ENCODE measurements around the gene CNTNAP2. TPM values are rescaled to one million over a fixed set of nuclear protein-coding genes. Genes with fewer than 3 reads are reported as not detected.

Gene CNTNAP2
- total RNA-seq, 1 donor from 2014 or later: 4.2 TPM

DNA sequence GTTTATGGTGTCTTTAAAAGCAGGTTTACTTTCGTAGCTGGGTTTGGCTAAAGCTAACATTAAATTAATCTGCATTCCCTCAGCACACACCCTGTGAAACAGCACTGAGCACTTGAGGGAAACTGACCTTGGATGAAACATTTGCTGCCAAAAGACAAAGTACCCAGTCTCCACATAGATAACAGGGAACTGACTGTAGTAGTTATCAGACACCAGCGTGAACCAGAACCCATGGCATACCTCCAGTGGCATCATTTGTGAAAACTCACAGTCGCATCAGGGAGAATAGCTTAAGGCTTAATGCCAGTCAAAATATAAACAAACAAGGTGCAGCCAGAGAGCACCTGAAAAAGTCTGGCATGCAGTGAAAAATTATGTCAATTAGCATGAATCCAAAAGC is 2116.2 kb downstream of the CNTNAP2 start:
- H3K36me3 Mint-ChIP-seq: no peaks in the 10 kb centered on the region
- H3K4me1 Mint-ChIP-seq: no peaks in the 10 kb centered on the region
- no peak overlapping the region for H3K27ac Mint-ChIP-seq
- peaks cover 13% of the 10 kb centered on the region for H3K9me3 Mint-ChIP-seq
- TF ChIP-seq, protein P1, sequence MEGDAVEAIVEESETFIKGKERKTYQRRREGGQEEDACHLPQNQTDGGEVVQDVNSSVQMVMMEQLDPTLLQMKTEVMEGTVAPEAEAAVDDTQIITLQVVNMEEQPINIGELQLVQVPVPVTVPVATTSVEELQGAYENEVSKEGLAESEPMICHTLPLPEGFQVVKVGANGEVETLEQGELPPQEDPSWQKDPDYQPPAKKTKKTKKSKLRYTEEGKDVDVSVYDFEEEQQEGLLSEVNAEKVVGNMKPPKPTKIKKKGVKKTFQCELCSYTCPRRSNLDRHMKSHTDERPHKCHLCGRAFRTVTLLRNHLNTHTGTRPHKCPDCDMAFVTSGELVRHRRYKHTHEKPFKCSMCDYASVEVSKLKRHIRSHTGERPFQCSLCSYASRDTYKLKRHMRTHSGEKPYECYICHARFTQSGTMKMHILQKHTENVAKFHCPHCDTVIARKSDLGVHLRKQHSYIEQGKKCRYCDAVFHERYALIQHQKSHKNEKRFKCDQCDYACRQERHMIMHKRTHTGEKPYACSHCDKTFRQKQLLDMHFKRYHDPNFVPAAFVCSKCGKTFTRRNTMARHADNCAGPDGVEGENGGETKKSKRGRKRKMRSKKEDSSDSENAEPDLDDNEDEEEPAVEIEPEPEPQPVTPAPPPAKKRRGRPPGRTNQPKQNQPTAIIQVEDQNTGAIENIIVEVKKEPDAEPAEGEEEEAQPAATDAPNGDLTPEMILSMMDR (IDR thresholded peaks at IDR 0.05; ENCODE audit: unreplicated experiment): no peak
- no peak overlapping the region for H3K4me3 Mint-ChIP-seq
- peaks cover 3% of the 10 kb centered on the region for H3K27me3 Mint-ChIP-seq (ENCODE audit: low read depth)
- no peak for DNase-seq (ENCODE audit: low spot score in 2 of 2, unreplicated experiment in 2 of 2)

DNA sequence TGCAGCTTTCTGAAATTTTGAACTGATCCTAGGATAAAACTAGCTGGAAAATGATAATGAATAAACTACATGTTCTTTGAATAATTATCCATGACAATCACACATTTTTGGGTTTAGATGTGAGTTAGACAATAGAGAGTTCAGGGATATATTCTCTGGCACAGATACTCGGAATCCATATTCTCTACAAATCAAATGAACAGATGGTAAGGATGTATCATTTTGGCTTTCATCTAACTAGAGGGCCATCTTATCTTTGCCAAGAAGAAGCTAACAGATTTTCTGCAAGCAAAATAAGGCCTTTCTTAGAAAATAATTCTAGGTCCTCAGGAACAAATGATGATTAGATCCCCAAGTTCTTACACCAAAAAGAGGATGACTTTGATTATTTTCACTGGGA is 2118.1 kb downstream of the CNTNAP2 start:
- no peak for DNase-seq (ENCODE audit: low spot score in 2 of 2, unreplicated experiment in 2 of 2)
- Mint-ChIP-seq H3K27me3 (ENCODE audit: low read depth) (peaks cover 3% of the 10 kb centered on the region), H3K9me3 (peaks cover 13% of the 10 kb centered on the region), H3K27ac (no peak overlapping the region), H3K36me3 (no peaks in the 10 kb centered on the region), H3K4me1 (peaks cover 6% of the 10 kb centered on the region), H3K4me3 (no peak overlapping the region)
- TF ChIP-seq, protein P1 (IDR thresholded peaks at IDR 0.05; ENCODE audit: unreplicated experiment): no peak

DNA sequence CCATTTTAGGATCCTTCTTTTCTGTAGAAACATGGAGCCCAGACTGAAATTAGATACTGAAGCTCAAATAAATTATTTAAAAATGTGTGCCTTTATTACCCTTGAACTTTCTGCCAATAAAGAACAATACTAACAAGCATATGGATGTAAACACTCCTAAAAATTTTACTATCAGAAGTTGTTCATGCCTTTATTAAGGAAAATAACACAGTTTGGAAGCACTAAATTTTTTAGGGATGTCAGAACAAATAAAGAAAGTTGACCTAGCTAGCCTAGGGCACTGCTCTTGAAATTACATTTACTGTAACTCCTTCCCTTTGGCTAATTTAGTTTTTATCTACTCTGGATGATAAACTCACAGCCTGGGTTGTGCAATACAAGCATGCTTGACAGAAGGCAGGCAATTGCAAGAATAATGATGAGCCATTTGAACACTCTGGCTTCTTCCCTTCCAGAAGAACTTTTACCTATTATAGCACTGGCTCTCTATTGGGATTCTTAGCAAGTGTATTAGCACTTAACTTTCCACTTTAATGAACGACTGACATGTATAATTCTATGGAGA is 2122.2 kb downstream of the CNTNAP2 start:
- Mint-ChIP-seq H3K27ac (no peak overlapping the region), H3K4me1 (peaks cover 22% of the 10 kb centered on the region), H3K4me3 (no peak overlapping the region), H3K36me3 (no peaks in the 10 kb centered on the region), H3K27me3 (ENCODE audit: low read depth) (peaks cover 6% of the 10 kb centered on the region), H3K9me3 (peaks cover 13% of the 10 kb centered on the region)
- TF ChIP-seq, protein P1 (IDR thresholded peaks at IDR 0.05; ENCODE audit: unreplicated experiment): no peak
- no peak for DNase-seq (ENCODE audit: low spot score in 2 of 2, unreplicated experiment in 2 of 2)

DNA sequence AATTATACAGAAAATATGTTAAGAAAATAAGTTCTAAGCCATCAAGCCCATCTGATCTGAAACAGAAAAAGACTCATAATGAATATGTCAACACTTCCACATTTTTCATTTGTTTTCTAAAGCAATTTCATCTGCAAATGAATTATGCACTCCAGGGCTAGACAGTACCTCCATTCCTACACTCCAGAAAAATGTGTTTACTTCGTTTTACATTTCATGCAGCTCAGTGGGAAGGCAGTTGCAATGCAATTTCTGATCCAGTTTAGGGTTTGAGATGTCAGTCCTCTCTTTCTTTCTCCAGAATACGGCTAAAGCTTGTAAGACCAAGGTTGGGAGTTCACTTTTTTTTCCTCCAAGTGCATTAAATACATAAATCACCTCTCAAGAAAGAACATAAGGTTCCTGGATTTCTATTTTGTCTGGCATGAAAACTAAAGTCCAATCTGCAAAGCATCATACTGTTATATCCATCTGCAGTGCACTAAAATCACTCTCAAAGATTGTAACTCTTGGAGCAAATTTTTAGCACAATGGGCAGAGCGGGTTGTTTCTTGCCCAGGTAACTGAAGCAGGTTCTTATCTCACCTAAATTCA is 2125.2 kb downstream of the CNTNAP2 start:
- Mint-ChIP-seq H3K27me3 (ENCODE audit: low read depth) (peaks cover 8% of the 10 kb centered on the region), H3K4me3 (peak overlapping the region; percentile 13), H3K9me3 (peaks cover 5% of the 10 kb centered on the region), H3K27ac (no peak overlapping the region), H3K4me1 (peaks cover 26% of the 10 kb centered on the region), H3K36me3 (no peaks in the 10 kb centered on the region)
- TF ChIP-seq, protein P1 (IDR thresholded peaks at IDR 0.05; ENCODE audit: unreplicated experiment): no peak
- DNase-seq (ENCODE audit: low spot score in 2 of 2, unreplicated experiment in 2 of 2): no peak

DNA sequence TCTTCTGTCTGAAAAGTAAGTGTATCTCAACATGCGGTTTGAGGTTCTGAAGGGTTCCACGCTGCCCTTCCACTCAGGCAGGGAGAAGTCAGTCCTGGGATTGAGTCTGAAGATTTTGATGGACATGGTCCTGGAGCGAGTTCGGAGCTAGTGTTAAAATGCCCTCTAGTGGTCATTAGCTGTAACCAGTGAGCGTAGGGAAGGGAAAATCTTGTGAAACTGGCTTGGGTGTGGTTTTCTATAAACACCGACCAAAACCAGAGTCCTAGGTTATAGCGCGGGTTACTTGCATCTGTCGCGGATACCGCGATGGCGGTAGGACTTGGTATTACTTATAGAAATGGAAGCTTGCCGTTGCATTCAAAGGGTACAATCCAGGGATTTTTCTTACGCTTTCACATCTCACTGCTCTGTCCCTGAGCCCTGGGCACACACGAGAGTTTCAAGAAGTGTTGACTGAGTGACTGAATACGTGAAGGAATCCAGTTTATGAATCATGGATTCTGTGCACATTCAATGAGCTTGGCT is 2125.8 kb downstream of the CNTNAP2 start:
- H3K36me3 Mint-ChIP-seq: no peaks in the 10 kb centered on the region
- peak overlapping the region; percentile 13 for H3K4me3 Mint-ChIP-seq
- no peaks in the 10 kb centered on the region for H3K9me3 Mint-ChIP-seq
- DNase-seq (ENCODE audit: low spot score in 2 of 2, unreplicated experiment in 2 of 2): no peak
- H3K27me3 Mint-ChIP-seq (ENCODE audit: low read depth): peaks cover 8% of the 10 kb centered on the region
- no peak overlapping the region for H3K27ac Mint-ChIP-seq
- peaks cover 26% of the 10 kb centered on the region for H3K4me1 Mint-ChIP-seq
- TF ChIP-seq, protein P1 (IDR thresholded peaks at IDR 0.05; ENCODE audit: unreplicated experiment): peak; percentile 79
